Testis (tissue), 3 donors: ENCODE measurements around the gene MNT. TPM values are rescaled to one million over a fixed set of nuclear protein-coding genes. Genes with fewer than 3 reads are reported as not detected.

ENCODE experiments used
- DNase-seq: peaks from one replicate; pipeline ENCODE4 v3.0.0-alpha.2; 2019
- H3K27ac ChIP-seq, 2 donors: fragments of 200-600 bp; sonication (generic); one replicate each; pipeline ENCODE4 v1.5.1; 2019
- H3K27me3 ChIP-seq: fragments of 200-600 bp; sonication (generic); one replicate; pipeline ENCODE4 v1.5.1; 2019
- H3K36me3 ChIP-seq: fragments of 200-600 bp; sonication (generic); one replicate; pipeline ENCODE4 v1.5.1; 2017; ENCODE audit warnings: low read depth; ENCODE audit errors: missing control alignments
- H3K4me1 ChIP-seq: fragments of 200-600 bp; sonication (generic); one replicate; pipeline ENCODE4 v1.5.1; 2019
- H3K4me3 ChIP-seq, 2 donors: fragments of 200-600 bp; sonication (generic); one replicate each; pipeline ENCODE4 v1.5.1; 2017 to 2019
- H3K9me3 ChIP-seq: fragments of 200-600 bp; sonication (generic); one replicate; pipeline ENCODE4 v1.5.1; 2017
- CTCF ChIP-seq, 3 experiments: fragments of 450-650 bp in 2 of 3; fragments of 200-600 bp in 1 of 3; sonication (generic) in 1 of 3; IDR thresholded peaks; one replicate each; pipeline ENCODE4 v1.5.1; 2016 to 2019; ENCODE audit warnings: antibody characterized with exemption in 3 of 3, mild to moderate bottlenecking in 2 of 3, moderate library complexity in 1 of 3
- POLR2A ChIP-seq: fragments of 450-650 bp; IDR thresholded peaks from one replicate; pipeline ENCODE4 v1.6.1; 2017; ENCODE audit warnings: antibody characterized with exemption, mild to moderate bottlenecking, moderate library complexity
- WGBS, 2 donors: methylation state at CpG; one replicate each; pipeline ENCODE4 v1.1.5; 2018; 5-methylcytosine and 5-hydroxymethylcytosine counted together
- intact Hi-C: fragments of 100-400 bp; cut with DNase I; formaldehyde crosslinking; loops from one replicate; pipeline ENCODE4 v1.15.1; 2023; ENCODE audit warnings: low total_unique reads
- polyA plus RNA-seq: library from polyadenylated mRNA; stranded (reverse); fragments of 350-450 nt; fragmentation: Illumina TruSeq; extraction: RNeasy Lipid Tissue Mini Kit (QIAGEN cat#74804); gene quantifications from one replicate; pipeline ENCODE4 v1.2.3, GENCODE V29; 2014; ENCODE audit warnings: low read depth, low replicate concordance; ENCODE audit not compliant: insufficient read depth
- total RNA-seq, 2 donors: library from RNA; depleted of rRNA; stranded (reverse); fragments of >200 nt; gene quantifications; one replicate each; pipeline ENCODE4 v1.2.3, GENCODE V29; 2016

Gene MNT
- total and polyA plus RNA-seq, 3 donors from 2014 or later: 27.9 to 67.7 (median 46.3) TPM

- intact Hi-C loops: loop anchor here (5.0 kb wide), 1 partner anchor 34 kb away; no protein-coding TSS in a partner anchor
- no peak overlapping the region for H3K4me3 ChIP-seq
- H3K27ac ChIP-seq: no peak overlapping the region
- no peak for TF ChIP-seq POLR2A
- no peaks in the 10 kb centered on the region for H3K36me3 ChIP-seq
- DNase-seq: no peak
- peaks cover 20% of the 10 kb centered on the region for H3K4me1 ChIP-seq
- H3K27me3 ChIP-seq: no peaks in the 10 kb centered on the region
- no peaks in the 10 kb centered on the region for H3K9me3 ChIP-seq
- WGBS, 2 donors: 87 to 89% methylated on average over 11 of the region's 11 CpGs
Measured at GRCh38 chr17:2383628-2384167, 17.2 kb downstream of the MNT start.

GRCh38 chr17:2380950-2381649 is 19.8 kb downstream of the MNT start:
- DNase-seq: no peak
- Histone ChIP-seq H3K9me3 (no peaks in the 10 kb centered on the region), H3K4me1 (peaks cover 20% of the 10 kb centered on the region), H3K27ac (no peak overlapping the region), H3K4me3 (no peak overlapping the region), H3K27me3 (no peaks in the 10 kb centered on the region), H3K36me3 (no peaks in the 10 kb centered on the region)
- intact Hi-C loops: loop anchor here (5.0 kb wide), 1 partner anchor 36 kb away; no protein-coding TSS in a partner anchor
- WGBS, 2 donors: 76 to 79% methylated on average over 9 to 15 of the region's 15 CpGs
- no peak for TF ChIP-seq CTCF (IDR thresholded peaks at IDR 0.05)
- TF ChIP-seq POLR2A: no peak

GRCh38 chr17:2380226-2380922 is 20.5 kb downstream of the MNT start:
- H3K27me3 ChIP-seq: no peaks in the 10 kb centered on the region
- no peak for DNase-seq
- intact Hi-C loops: loop anchor here (5.0 kb wide), 1 partner anchor 37 kb away; no protein-coding TSS in a partner anchor
- H3K36me3 ChIP-seq: no peaks in the 10 kb centered on the region
- H3K27ac ChIP-seq: no peak overlapping the region
- whole genome bisulfite sequencing, 2 donors: 71% methylated on average over 13 to 15 of the region's 16 CpGs
- no peak overlapping the region for H3K4me3 ChIP-seq
- TF ChIP-seq POLR2A (no peak), CTCF (IDR thresholded peaks at IDR 0.05) (no peak)
- H3K4me1 ChIP-seq: peaks cover 13% of the 10 kb centered on the region
- H3K9me3 ChIP-seq: no peaks in the 10 kb centered on the region

- intact Hi-C loops: loop anchor here (5.0 kb wide), 1 partner anchor 38 kb away; no protein-coding TSS in a partner anchor
- WGBS, 2 donors: 85% methylated on average over 25 of the region's 25 CpGs; no CpG with 5 or more reads in 1 of the 2 donors
Measured at GRCh38 chr17:2379489-2380225, 21.2 kb downstream of the MNT start.

More at GRCh38 chr17:2379489-2380225, 21.2 kb downstream of the MNT start:
- Histone ChIP-seq H3K27me3 (no peaks in the 10 kb centered on the region), H3K9me3 (no peaks in the 10 kb centered on the region), H3K4me3 (no peak overlapping the region), H3K4me1 (peaks cover 6% of the 10 kb centered on the region), H3K36me3 (no peaks in the 10 kb centered on the region), H3K27ac (no peak overlapping the region)
- TF ChIP-seq CTCF (IDR thresholded peaks at IDR 0.05) (no peak), POLR2A (no peak)
- no peak for DNase-seq
